Adrenal gland (tissue), 12 donors: ENCODE data around the gene ABCF3. TPM values are rescaled to one million over a fixed set of nuclear protein-coding genes. Genes with fewer than 3 reads are reported as not detected.

Source experiments
- DNase-seq, 7 donors: peaks; one replicate each; pipeline ENCODE4 v3.0.0-alpha.2; 2019 to 2020
- H3K27ac ChIP-seq, 5 donors: fragments of 200-600 bp; sonication (generic) in 4 of 5; 1 replicate in 3 of 5; 2 replicates in 2 of 5; pipeline versions ENCODE4 v1.5.1 to v1.8.0; 2016 to 2020; ENCODE audit warnings: mild to moderate bottlenecking in 1 of 5
- H3K27me3 ChIP-seq: fragments of 200-600 bp; 2 replicates; pipeline ENCODE4 v1.8.0; 2021
- H3K36me3 ChIP-seq, 2 donors: fragments of 200-600 bp; replicated peaks in 1 of 2; 1 replicate in 1 of 2; 2 replicates in 1 of 2; pipeline versions ENCODE4 v1.5.1 to v1.8.0; 2018 to 2022
- H3K4me1 ChIP-seq, 2 donors: fragments of 200-600 bp; replicated peaks in 1 of 2; 1 replicate in 1 of 2; 2 replicates in 1 of 2; pipeline versions ENCODE4 v1.5.1 to v1.8.0; 2018 to 2021
- H3K4me3 ChIP-seq, 4 donors: fragments of 200-600 bp; sonication (generic) in 3 of 4; one replicate each; pipeline ENCODE4 v1.5.1; 2016 to 2018
- H3K9me3 ChIP-seq, 3 donors: fragments of 200-600 bp; sonication (generic) in 1 of 3; replicated peaks in 1 of 3; 1 replicate in 2 of 3; 2 replicates in 1 of 3; pipeline versions ENCODE4 v1.5.1 to v1.8.0; 2016 to 2021
- CTCF ChIP-seq, 6 experiments: fragments of 450-650 bp in 4 of 6; fragments of 200-600 bp in 2 of 6; sonication (generic) in 1 of 6; IDR thresholded peaks; 1 replicate in 5 of 6; 2 replicates in 1 of 6; pipeline versions ENCODE4 v1.5.1 to v1.8.0; 2016 to 2021; ENCODE audit warnings: antibody characterized with exemption in 6 of 6, mild to moderate bottlenecking in 2 of 6, moderate library complexity in 1 of 6
- POLR2A ChIP-seq, 2 donors: fragments of 450-650 bp; IDR thresholded peaks; one replicate each; pipeline ENCODE4 v1.6.1; 2017; ENCODE audit warnings: antibody characterized with exemption in 2 of 2, mild to moderate bottlenecking in 2 of 2, moderate library complexity in 1 of 2
- WGBS, 4 donors: extraction: QIAGEN DNeasy Blood & Tissue Kit in 2 of 4; methylation state at CpG; one replicate each; pipeline versions ENCODE4 v1.1.5 to v1.1.7; 2013 to 2017; 5-methylcytosine and 5-hydroxymethylcytosine counted together
- intact Hi-C, 2 donors: fragments of 100-400 bp; cut with DNase I; formaldehyde crosslinking; loops; one replicate each; pipeline versions ENCODE4 v1.14.1 to v1.15.0; 2022 to 2023
- polyA plus RNA-seq, 3 donors: library from polyadenylated mRNA; stranded (reverse); fragments of 200-250 nt in 2 of 3; fragments of 350-450 nt in 1 of 3; fragmentation: Illumina TruSeq in 1 of 3; extraction: RNeasy Lipid Tissue Mini Kit (QIAGEN cat#74804) in 1 of 3; gene quantifications; one replicate each; pipeline ENCODE4 v1.2.3, GENCODE V29; 2013 to 2014
- total RNA-seq, 9 donors: library from RNA; depleted of rRNA in 4 of 9; stranded (reverse); fragments of >200 nt in 4 of 9; fragments of 120-200 nt in 1 of 9; fragmentation: NEBNext Ultra II Directional in 1 of 9; extraction: Animal tissue kit (Norgen Biotek cat#: 25700) in 1 of 9; gene quantifications; one replicate each; pipeline versions ENCODE4 v1.1.0 to v1.2.4, GENCODE V29; 2013 to 2023
- donor health status: healthy with polysubstance abuse.
- donor health status: Bipolar disorder and iron deficiency.
- donor health status: DM: yes; HTN: yes; CAD: no.
- donor health status: DM: no; HTN: no; CAD: no.
- donor health status: DM: no; HTN: no; CAD: no.
- donor health status: DM: yes; HTN: yes; CAD: no.

The ABCF3 gene
- total and polyA plus RNA-seq, 12 donors, result 93.6 to 353 (median 201) TPM

- no peaks in the 10 kb centered on the region for H3K27me3 ChIP-seq
- intact Hi-C loops, result no loop called here
- H3K4me3 ChIP-seq, result no peak overlapping the region
- 86 to 95% (median 91%) methylated on average over 6 to 8 of the region's 8 CpGs; no CpG with 5 or more reads in 1 of the 4 donors for WGBS, 4 donors
- no peak overlapping the region for H3K27ac ChIP-seq
- DNase-seq, result no peak
- TF ChIP-seq CTCF (IDR thresholded peaks at IDR 0.05) (no peak), POLR2A (IDR thresholded peaks at IDR 0.05) (no peak)
- no peaks in the 10 kb centered on the region for H3K4me1 ChIP-seq
- no peaks in the 10 kb centered on the region for H3K9me3 ChIP-seq
- H3K36me3 ChIP-seq, result peaks cover 0 to 92% of the 10 kb centered on the region in 2 donors
Observed at GRCh38 chr3:184167786-184168185, 18.2 kb upstream of the ABCF3 start.

- no peak for DNase-seq
- 75 to 86% (median 81%) methylated on average over 9 of the region's 9 CpGs for WGBS, 4 donors
- TF ChIP-seq POLR2A (IDR thresholded peaks at IDR 0.05), result no peak
- no peak for TF ChIP-seq CTCF (IDR thresholded peaks at IDR 0.05)
- H3K4me1 ChIP-seq, result no peaks in the 10 kb centered on the region
- H3K27ac ChIP-seq, result no peak overlapping the region
- no peak overlapping the region for H3K4me3 ChIP-seq
- no peaks in the 10 kb centered on the region for H3K27me3 ChIP-seq
- H3K36me3 ChIP-seq, result peaks cover 0 to 84% of the 10 kb centered on the region in 2 donors
- H3K9me3 ChIP-seq, result no peaks in the 10 kb centered on the region
- intact Hi-C loops, result no loop called here
Observed at GRCh38 chr3:184168363-184169120, 17.5 kb upstream of the ABCF3 start.

- DNase-seq, result no peak
- Histone ChIP-seq H3K4me3 (no peak overlapping the region), H3K9me3 (no peaks in the 10 kb centered on the region), H3K27ac (no peak overlapping the region), H3K36me3 (peaks cover 0 to 68% of the 10 kb centered on the region in 2 donors), H3K27me3 (no peaks in the 10 kb centered on the region), H3K4me1 (peaks cover 0 to 6% of the 10 kb centered on the region in 2 donors)
- 91 to 93% (median 92%) methylated on average over 35 to 66 of the region's 66 CpGs for WGBS, 4 donors
- intact Hi-C loops, result no loop called here
- TF ChIP-seq POLR2A (IDR thresholded peaks at IDR 0.05) (no peak), CTCF (IDR thresholded peaks at IDR 0.05) (no peak)
Observed at GRCh38 chr3:184169896-184170875, 15.8 kb upstream of the ABCF3 start.

- Histone ChIP-seq H3K9me3 (no peaks in the 10 kb centered on the region), H3K27me3 (no peaks in the 10 kb centered on the region), H3K4me1 (peaks cover 12 to 17% of the 10 kb centered on the region in 2 donors), H3K4me3 (no peak overlapping the region), H3K27ac (no peak overlapping the region), H3K36me3 (peaks cover 0 to 54% of the 10 kb centered on the region in 2 donors)
- 72 to 92% (median 77%) methylated on average over 2 to 9 of the region's 9 CpGs for WGBS, 4 donors
- TF ChIP-seq POLR2A (IDR thresholded peaks at IDR 0.05) (no peak), CTCF (IDR thresholded peaks at IDR 0.05) (no peak)
- intact Hi-C loops, result no loop called here
- DNase-seq, result peak in 1 of 7 donors; percentile 10
Observed at GRCh38 chr3:184171562-184171961, 14.4 kb upstream of the ABCF3 start.
